Psoas muscle (tissue), 8 donors: ENCODE measurements around the gene DUSP16. TPM values are rescaled to one million over a fixed set of nuclear protein-coding genes. Genes with fewer than 3 reads are reported as not detected.
"Not testable (repeated sequence)": the region's sequence is repeated elsewhere in the genome, so short reads cannot be mapped to it uniquely, and the experiment has no call there.

Source experiments
- ATAC-seq, 4 donors: fragments of 200-7000 bp; cut with Tn5 transposase; one replicate each; pipeline ENCODE4 v1.9.1; 2020; ENCODE audit warnings: moderate library complexity in 3 of 4, mild to moderate bottlenecking in 2 of 4
- DNase-seq, 2 donors: peaks; one replicate each; pipeline ENCODE4 v3.0.0-alpha.2; 2020
- H3K27ac ChIP-seq: fragments of 200-600 bp; one replicate; pipeline ENCODE4 v1.8.0; 2022
- H3K27me3 ChIP-seq, 3 donors: fragments of 200-600 bp in 1 of 3; one replicate each; pipeline versions ENCODE4 v1.6.1 to v1.8.0; 2013 to 2022; ENCODE audit warnings: low read length in 2 of 3, mild to moderate bottlenecking in 2 of 3, moderate library complexity in 1 of 3; ENCODE audit not compliant: insufficient read depth in 3 of 3
- H3K36me3 ChIP-seq, 2 donors: fragments of 200-600 bp in 1 of 2; one replicate each; pipeline versions ENCODE4 v1.6.1 to v1.8.0; 2013 to 2022; ENCODE audit warnings: low read depth in 1 of 2, mild to moderate bottlenecking in 1 of 2, moderate library complexity in 1 of 2; ENCODE audit not compliant: insufficient read depth in 1 of 2
- H3K4me1 ChIP-seq: fragments of 200-600 bp; one replicate; pipeline ENCODE4 v1.8.0; 2022
- H3K4me3 ChIP-seq: fragments of 200-600 bp; one replicate; pipeline ENCODE4 v1.8.0; 2022; ENCODE audit warnings: mild to moderate bottlenecking
- H3K9me3 ChIP-seq: fragments of 200-600 bp; one replicate; pipeline ENCODE4 v1.8.0; 2022
- WGBS, 3 donors: extraction: QIAGEN DNeasy Blood & Tissue Kit; methylation state at CpG; one replicate each; pipeline versions ENCODE4 v1.1.6 to v1.1.7; 2013; 5-methylcytosine and 5-hydroxymethylcytosine counted together
- intact Hi-C, 2 donors: fragments of 100-400 bp; cut with DNase I; formaldehyde crosslinking; loops; one replicate each; pipeline versions ENCODE4 v1.11.0 to v1.14.2; 2022
- polyA plus RNA-seq, 3 donors: library from polyadenylated mRNA; stranded (reverse); fragments of 200-250 nt; gene quantifications; one replicate each; pipeline ENCODE4 v1.2.3, GENCODE V29; 2013
- total RNA-seq, 4 donors: library from RNA; stranded (reverse); fragmentation: NEBNext Ultra II Directional in 2 of 4; extraction: Animal tissue kit (Norgen Biotek cat#: 25700) in 2 of 4; gene quantifications; one replicate each; pipeline versions ENCODE4 v1.2.1 to v1.2.4, GENCODE V29; 2021 to 2023
- TF ChIP-seq, protein P1 (sequence below): fragments of 200-600 bp; IDR thresholded peaks from one replicate; pipeline ENCODE4 v1.8.0; 2022; ENCODE audit warnings: antibody characterized with exemption
- donor health status: healthy with polysubstance abuse.
- donor health status: DM: no; HTN: no; CAD: no; lungs with moderate emphysema.
- donor health status: Bipolar disorder and iron deficiency.
- donor health status: healthy.
- donor health status: DM: yes; HTN: yes; CAD: no.
- donor health status: DM: no; HTN: no; CAD: no.
- donor health status: DM: no; HTN: no; CAD: no.
- donor health status: DM: yes; HTN: yes; CAD: no.

The DUSP16 gene
- total and polyA plus RNA-seq, 7 donors: 3.3 to 23.8 (median 14.2) TPM

DNA sequence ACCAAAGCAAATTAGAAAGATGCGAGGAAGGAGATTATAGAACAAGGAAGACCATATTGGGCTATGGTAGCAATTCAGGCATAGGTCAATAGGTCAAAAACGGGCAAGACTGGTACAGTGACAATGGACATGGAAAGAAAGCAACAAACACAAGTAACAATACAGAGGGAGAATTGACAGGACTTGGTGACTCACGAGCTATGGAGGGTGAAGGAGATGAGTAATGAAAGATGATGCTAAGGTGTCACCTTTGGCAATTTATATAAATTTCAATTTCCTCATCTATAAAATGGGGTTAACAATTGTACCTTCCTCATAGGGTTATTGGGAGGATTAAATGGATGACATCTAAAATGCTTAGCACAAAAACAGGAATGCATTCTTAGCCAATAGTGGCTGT lies 15.1 kb upstream of the DUSP16 start:
- H3K36me3 ChIP-seq: no peaks in the 10 kb centered on the region
- 78 to 88% (median 82%) methylated on average over 3 of the region's 3 CpGs for WGBS, 3 donors
- DNase-seq: no peak
- no peaks in the 10 kb centered on the region for H3K4me1 ChIP-seq
- intact Hi-C loops: no loop called here
- H3K27me3 ChIP-seq: no peaks in the 10 kb centered on the region
- no peak overlapping the region for H3K4me3 ChIP-seq
- TF ChIP-seq, protein P1, sequence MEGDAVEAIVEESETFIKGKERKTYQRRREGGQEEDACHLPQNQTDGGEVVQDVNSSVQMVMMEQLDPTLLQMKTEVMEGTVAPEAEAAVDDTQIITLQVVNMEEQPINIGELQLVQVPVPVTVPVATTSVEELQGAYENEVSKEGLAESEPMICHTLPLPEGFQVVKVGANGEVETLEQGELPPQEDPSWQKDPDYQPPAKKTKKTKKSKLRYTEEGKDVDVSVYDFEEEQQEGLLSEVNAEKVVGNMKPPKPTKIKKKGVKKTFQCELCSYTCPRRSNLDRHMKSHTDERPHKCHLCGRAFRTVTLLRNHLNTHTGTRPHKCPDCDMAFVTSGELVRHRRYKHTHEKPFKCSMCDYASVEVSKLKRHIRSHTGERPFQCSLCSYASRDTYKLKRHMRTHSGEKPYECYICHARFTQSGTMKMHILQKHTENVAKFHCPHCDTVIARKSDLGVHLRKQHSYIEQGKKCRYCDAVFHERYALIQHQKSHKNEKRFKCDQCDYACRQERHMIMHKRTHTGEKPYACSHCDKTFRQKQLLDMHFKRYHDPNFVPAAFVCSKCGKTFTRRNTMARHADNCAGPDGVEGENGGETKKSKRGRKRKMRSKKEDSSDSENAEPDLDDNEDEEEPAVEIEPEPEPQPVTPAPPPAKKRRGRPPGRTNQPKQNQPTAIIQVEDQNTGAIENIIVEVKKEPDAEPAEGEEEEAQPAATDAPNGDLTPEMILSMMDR: no peak
- no peaks in the 10 kb centered on the region for H3K9me3 ChIP-seq
- H3K27ac ChIP-seq: no peak overlapping the region
- ATAC-seq: no peak

DNA sequence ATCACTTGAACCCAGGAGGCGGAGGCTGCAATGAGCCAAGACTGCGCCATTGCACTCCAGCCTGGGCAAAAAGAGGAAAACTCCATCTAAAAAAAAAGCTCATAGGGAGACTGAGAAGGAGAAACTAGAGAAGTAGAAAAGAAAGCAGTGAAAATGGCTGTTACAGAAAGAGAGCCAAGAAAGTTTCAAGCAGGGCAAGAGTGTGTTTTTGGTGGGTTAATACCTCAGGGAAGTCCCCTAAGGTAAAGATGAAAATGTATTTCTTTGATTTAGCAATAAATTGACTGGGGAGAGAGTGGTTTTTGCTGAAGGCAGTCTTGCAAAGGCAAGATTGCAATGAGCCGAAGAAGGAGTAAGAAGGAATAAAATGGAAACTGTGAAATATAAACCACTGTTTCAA lies 10.0 kb upstream of the DUSP16 start:
- TF ChIP-seq, protein P1: no peak
- DNase-seq (no peak), ATAC-seq (no peak)
- no peak overlapping the region for H3K27ac ChIP-seq
- intact Hi-C loops: no loop called here
- H3K4me3 ChIP-seq: no peak overlapping the region
- H3K36me3 ChIP-seq: no peaks in the 10 kb centered on the region
- WGBS, 3 donors: 86 to 92% (median 90%) methylated on average over 3 of the region's 3 CpGs
- no peaks in the 10 kb centered on the region for H3K27me3 ChIP-seq
- no peaks in the 10 kb centered on the region for H3K9me3 ChIP-seq
- no peaks in the 10 kb centered on the region for H3K4me1 ChIP-seq

DNA sequence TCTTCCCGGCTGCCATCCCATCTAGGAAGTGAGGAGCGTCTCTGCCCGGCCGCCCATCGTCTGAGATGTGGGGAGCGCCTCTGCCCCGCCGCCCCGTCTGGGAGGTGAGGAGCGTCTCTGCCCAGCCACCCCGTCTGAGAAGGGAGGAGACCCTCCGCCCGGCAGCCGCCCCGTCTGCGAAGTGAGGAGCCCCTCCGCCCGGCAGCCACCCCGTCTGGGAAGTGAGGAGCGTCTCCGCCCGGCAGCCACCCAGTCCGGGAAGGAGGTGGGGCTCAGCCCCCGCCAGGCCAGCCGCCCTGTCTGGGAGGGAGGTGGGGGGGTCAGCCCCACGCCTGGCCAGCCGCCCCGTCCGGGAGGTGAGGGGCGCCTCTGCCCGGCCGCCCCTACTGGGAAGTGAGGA lies 3.3 kb upstream of the DUSP16 start:
- H3K9me3 ChIP-seq, ATAC-seq, H3K4me3 ChIP-seq, H3K27ac ChIP-seq, H3K36me3 ChIP-seq, DNase-seq, H3K4me1 ChIP-seq, H3K27me3 ChIP-seq: not testable (repeated sequence)
- intact Hi-C loops: loop anchor here in 1 of 2 donors (5.0 to 10.0 kb wide), 2 partner anchors 89 to 189 kb away; no protein-coding TSS in a partner anchor
- 96 to 97% methylated on average over 10 to 20 of the region's 32 CpGs; no CpG with 5 or more reads in 1 of the 3 donors for WGBS, 3 donors

DNA sequence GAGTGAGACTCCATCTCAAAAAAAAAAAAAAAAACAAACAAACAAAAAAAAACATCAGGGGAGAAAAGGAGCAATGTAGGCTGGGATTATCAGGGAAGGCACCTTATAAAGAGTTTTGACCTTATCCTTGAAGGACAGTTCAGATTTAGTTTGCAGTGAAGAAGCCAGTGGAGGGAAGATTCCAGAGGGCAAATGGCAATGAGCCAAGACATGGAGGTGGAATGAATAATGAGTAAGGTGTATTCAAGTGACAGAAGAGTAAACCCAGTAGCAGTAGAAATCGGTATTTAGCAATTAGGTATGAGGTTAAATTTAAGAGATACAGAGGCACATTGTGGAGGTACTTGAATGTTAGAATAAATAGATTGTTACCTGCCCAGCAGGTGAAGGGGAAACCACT lies 2.2 kb upstream of the DUSP16 start:
- WGBS, 3 donors: 95 to 100% (median 97%) methylated on average over 1 of the region's 1 CpG
- no peaks in the 10 kb centered on the region for H3K9me3 ChIP-seq

DNA sequence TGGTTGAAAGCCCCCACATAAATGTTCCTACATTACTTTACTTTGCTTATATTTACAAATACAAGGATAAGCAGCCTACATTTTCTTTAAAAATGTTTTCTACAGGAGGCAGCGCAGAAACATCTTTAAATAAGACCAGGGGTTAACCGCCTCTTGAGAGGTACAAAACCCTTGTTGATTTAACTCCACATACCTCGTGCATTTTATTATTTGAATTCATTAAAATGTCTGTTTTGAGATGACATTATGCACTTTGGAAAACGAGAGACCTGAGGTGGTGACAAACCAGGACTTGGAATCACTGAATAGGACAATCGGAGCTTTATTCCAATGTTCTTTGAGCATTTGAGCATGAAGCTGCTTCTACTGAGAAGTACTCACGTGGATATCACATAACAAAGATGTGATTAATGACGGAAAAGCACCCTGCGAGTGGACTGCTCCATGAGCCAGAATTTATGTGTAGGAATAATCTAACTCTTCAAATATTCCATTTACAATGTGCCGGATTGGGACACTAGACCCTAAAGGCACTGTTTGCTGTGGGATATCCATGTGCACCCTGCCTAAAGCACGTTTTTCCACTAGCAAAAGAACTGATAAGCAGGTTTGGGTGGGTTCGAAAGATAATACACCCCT lies 746 bp upstream of the DUSP16 start:
- DNase-seq (no peak), ATAC-seq (no peak)
- intact Hi-C loops: loop anchor here (5.0 to 10.0 kb wide), 6 partner anchors 41 to 154 kb away; partner anchors contain the start of genes CDKN1B (in 1 of the 2), CREBL2 (in 1 of the 2) and GPR19 (in 1 of the 2)
- TF ChIP-seq, protein P1: no peak
- Histone ChIP-seq H3K36me3 (no peaks in the 10 kb centered on the region), H3K27ac (peak overlapping the region; percentile 98), H3K4me3 (peak overlapping the region; percentile 73), H3K4me1 (peaks cover 20% of the 10 kb centered on the region), H3K9me3 (no peaks in the 10 kb centered on the region), H3K27me3 (no peaks in the 10 kb centered on the region)
- WGBS, 3 donors: 41 to 47% (median 41%) methylated on average over 11 of the region's 11 CpGs

More for the DNA sequence above, 2.2 kb upstream of the DUSP16 start:
- H3K27ac ChIP-seq: no peak overlapping the region
- no peak overlapping the region for H3K4me3 ChIP-seq
- intact Hi-C loops: loop anchor here (1.0 to 10.0 kb wide), 8 partner anchors 43 to 189 kb away; partner anchors contain the start of genes CDKN1B (in 1 of the 2), CREBL2 (in 1 of the 2) and GPR19 (in 1 of the 2)
- no peaks in the 10 kb centered on the region for H3K36me3 ChIP-seq
- H3K4me1 ChIP-seq: peaks cover 14% of the 10 kb centered on the region
- H3K27me3 ChIP-seq: no peaks in the 10 kb centered on the region
- ATAC-seq (no peak), DNase-seq (no peak)
- TF ChIP-seq, protein P1: no peak
